Thyroid gland (tissue), 4 donors: ENCODE measurements around the gene IFI16. TPM values are rescaled to one million over a fixed set of nuclear protein-coding genes. Genes with fewer than 3 reads are reported as not detected.

Experiments used
- DNase-seq, 2 donors: peaks; one replicate each; pipeline ENCODE4 v3.0.0-alpha.2; 2019
- H3K27ac ChIP-seq, 3 donors: fragments of 200-600 bp; sonication (generic); 1 replicate in 2 of 3; 2 replicates in 1 of 3; pipeline ENCODE4 v1.5.1; 2016 to 2019; ENCODE audit warnings: mild to moderate bottlenecking in 1 of 3, moderate library complexity in 1 of 3
- H3K27me3 ChIP-seq: fragments of 200-600 bp; sonication (generic); one replicate; pipeline ENCODE4 v1.5.1; 2019
- H3K36me3 ChIP-seq, 2 donors: fragments of 200-600 bp; sonication (generic); one replicate each; pipeline ENCODE4 v1.5.1; 2016 to 2019
- H3K4me1 ChIP-seq, 2 donors: fragments of 200-600 bp; sonication (generic); one replicate each; pipeline ENCODE4 v1.5.1; 2017 to 2019
- H3K4me3 ChIP-seq, 3 donors: fragments of 200-600 bp; sonication (generic); replicated peaks in 1 of 3; 1 replicate in 2 of 3; 2 replicates in 1 of 3; pipeline ENCODE4 v1.5.1; 2016; ENCODE audit warnings: mild to moderate bottlenecking in 1 of 3
- H3K9me3 ChIP-seq: fragments of 200-600 bp; sonication (generic); one replicate; pipeline ENCODE4 v1.5.1; 2017
- POLR2A ChIP-seq, 2 donors: fragments of 450-650 bp; IDR thresholded peaks; one replicate each; pipeline ENCODE4 v1.6.1; 2017; ENCODE audit warnings: antibody characterized with exemption in 2 of 2, mild to moderate bottlenecking in 2 of 2, moderate library complexity in 1 of 2
- WGBS, 2 donors: methylation state at CpG; one replicate each; pipeline ENCODE4 v1.1.5; 2017; 5-methylcytosine and 5-hydroxymethylcytosine counted together
- intact Hi-C: fragments of 100-400 bp; cut with DNase I; formaldehyde crosslinking; loops from one replicate; pipeline ENCODE4 v1.15.1; 2023
- total RNA-seq, 4 donors: library from RNA; depleted of rRNA; stranded (reverse); fragments of >200 nt; gene quantifications; one replicate each; pipeline ENCODE4 v1.2.3, GENCODE V29; 2016
- TF ChIP-seq, protein P1 (sequence below), 6 experiments: fragments of 200-600 bp in 3 of 6; fragments of 450-650 bp in 3 of 6; sonication (generic) in 3 of 6; IDR thresholded peaks; one replicate each; pipeline ENCODE4 v1.5.1; 2016 to 2019; ENCODE audit warnings: antibody characterized with exemption in 6 of 6, mild to moderate bottlenecking in 2 of 6, inconsistent platforms in 1 of 6, moderate library complexity in 1 of 6

IFI16 gene
- total RNA-seq, 4 donors from 2014 or later = 29.8 to 110 (median 49.5) TPM

DNA sequence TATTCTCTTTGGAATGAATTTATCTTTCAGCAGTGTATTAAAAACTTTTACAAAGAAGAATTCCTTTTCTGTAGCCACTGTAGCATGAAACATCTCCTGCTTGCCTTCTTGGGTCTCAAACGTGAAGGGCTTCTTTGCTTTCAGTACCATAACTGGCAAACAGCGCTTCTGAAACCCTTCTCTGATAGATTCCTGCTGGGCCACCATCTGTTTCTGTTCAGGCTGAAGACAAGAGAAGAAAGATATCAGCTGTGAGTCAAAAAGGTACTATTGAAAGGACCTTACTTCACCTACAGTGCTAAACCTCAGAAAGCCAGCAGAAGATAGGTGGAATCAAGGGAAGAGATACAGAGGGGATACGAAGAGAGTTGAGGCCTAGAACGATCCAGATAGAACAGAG, 56.4 kb downstream of the IFI16 start:
- intact Hi-C loops = no loop called here
- H3K4me1 ChIP-seq = no peaks in the 10 kb centered on the region
- no peaks in the 10 kb centered on the region for H3K27me3 ChIP-seq
- no peaks in the 10 kb centered on the region for H3K9me3 ChIP-seq
- H3K4me3 ChIP-seq = no peak overlapping the region
- TF ChIP-seq, protein P1, sequence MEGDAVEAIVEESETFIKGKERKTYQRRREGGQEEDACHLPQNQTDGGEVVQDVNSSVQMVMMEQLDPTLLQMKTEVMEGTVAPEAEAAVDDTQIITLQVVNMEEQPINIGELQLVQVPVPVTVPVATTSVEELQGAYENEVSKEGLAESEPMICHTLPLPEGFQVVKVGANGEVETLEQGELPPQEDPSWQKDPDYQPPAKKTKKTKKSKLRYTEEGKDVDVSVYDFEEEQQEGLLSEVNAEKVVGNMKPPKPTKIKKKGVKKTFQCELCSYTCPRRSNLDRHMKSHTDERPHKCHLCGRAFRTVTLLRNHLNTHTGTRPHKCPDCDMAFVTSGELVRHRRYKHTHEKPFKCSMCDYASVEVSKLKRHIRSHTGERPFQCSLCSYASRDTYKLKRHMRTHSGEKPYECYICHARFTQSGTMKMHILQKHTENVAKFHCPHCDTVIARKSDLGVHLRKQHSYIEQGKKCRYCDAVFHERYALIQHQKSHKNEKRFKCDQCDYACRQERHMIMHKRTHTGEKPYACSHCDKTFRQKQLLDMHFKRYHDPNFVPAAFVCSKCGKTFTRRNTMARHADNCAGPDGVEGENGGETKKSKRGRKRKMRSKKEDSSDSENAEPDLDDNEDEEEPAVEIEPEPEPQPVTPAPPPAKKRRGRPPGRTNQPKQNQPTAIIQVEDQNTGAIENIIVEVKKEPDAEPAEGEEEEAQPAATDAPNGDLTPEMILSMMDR (IDR thresholded peaks at IDR 0.05) = no peak
- no peak for TF ChIP-seq POLR2A (IDR thresholded peaks at IDR 0.05)
- DNase-seq = no peak
- H3K27ac ChIP-seq = no peak overlapping the region
- no peaks in the 10 kb centered on the region for H3K36me3 ChIP-seq
- WGBS, 2 donors = 81 to 83% methylated on average over 4 of the region's 4 CpGs

DNA sequence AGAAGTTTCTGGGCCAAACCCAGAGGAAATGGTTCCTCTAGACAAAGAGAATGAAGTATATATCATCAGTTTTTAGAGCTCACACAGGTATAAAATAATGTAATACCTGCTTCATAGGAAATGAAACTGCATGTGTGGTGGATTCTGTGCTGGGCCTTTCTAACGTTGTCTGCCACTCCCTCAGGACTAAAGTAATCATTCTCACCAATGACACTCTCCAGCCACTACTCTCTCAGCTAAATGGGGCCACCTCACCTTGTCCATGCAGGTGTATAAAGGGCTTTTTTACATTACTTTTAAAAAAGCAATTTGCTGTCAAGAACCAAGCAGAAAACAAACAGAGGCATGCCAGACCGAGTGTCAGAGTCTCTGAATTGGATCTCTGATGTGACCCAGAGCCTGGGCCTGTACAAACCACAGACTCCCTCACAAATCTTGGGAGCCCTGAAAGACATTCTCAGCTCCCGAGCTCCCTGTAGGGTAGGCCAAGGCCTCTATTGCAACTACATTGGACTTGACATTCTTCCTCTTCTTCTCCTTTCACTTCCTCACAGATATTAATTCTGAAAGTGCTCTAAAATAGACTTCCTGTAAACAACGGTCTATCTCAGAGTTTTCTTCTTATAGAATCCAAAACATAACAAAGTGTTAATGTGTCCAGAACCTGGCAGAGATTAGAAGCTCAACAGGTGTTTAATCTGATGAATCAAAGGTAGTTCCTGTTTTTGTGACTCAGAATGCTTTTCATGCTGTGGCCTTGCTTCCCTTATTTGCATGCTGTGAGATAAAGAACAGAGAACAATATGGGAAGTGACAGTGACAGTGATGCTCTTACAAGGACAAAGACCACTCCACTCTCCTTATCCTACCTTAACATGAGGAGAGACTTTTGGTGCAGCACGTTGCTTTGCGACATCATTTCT, 58.3 kb downstream of the IFI16 start:
- Histone ChIP-seq H3K9me3 (no peaks in the 10 kb centered on the region), H3K4me3 (no peak overlapping the region), H3K27me3 (no peaks in the 10 kb centered on the region), H3K4me1 (no peaks in the 10 kb centered on the region), H3K36me3 (no peaks in the 10 kb centered on the region), H3K27ac (no peak overlapping the region)
- 48 to 54% methylated on average over 6 of the region's 6 CpGs for WGBS, 2 donors
- no peak for DNase-seq
- TF ChIP-seq, protein P1 (IDR thresholded peaks at IDR 0.05) = no peak
- no peak for TF ChIP-seq POLR2A (IDR thresholded peaks at IDR 0.05)
- intact Hi-C loops = no loop called here

DNA sequence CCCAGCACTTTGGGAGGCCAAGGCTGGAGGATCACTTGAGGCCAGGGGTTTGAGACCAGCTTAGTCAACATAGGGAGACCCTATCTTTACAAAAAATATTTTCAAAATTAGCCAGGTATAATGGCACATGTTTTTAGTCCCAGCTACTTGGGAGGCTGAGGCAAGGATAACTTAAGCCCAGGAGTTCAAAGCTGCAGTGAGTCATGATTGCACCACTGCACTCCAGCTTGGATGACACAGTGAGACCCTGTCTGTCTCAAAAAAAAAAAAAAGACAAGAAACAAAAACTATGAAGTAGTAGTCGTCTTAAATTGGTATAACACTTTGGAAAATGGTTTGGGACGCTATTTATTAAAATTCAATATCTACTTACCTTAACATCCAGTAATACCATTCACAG, 59.2 kb downstream of the IFI16 start:
- Histone ChIP-seq H3K4me1 (no peaks in the 10 kb centered on the region), H3K27me3 (no peaks in the 10 kb centered on the region), H3K4me3 (no peak overlapping the region), H3K36me3 (no peaks in the 10 kb centered on the region), H3K27ac (no peak overlapping the region), H3K9me3 (no peaks in the 10 kb centered on the region)
- WGBS, 2 donors = 83 to 88% methylated on average over 2 of the region's 2 CpGs
- no peak for DNase-seq
- intact Hi-C loops = no loop called here
- TF ChIP-seq POLR2A (IDR thresholded peaks at IDR 0.05) = no peak
- TF ChIP-seq, protein P1 (IDR thresholded peaks at IDR 0.05) = no peak

DNA sequence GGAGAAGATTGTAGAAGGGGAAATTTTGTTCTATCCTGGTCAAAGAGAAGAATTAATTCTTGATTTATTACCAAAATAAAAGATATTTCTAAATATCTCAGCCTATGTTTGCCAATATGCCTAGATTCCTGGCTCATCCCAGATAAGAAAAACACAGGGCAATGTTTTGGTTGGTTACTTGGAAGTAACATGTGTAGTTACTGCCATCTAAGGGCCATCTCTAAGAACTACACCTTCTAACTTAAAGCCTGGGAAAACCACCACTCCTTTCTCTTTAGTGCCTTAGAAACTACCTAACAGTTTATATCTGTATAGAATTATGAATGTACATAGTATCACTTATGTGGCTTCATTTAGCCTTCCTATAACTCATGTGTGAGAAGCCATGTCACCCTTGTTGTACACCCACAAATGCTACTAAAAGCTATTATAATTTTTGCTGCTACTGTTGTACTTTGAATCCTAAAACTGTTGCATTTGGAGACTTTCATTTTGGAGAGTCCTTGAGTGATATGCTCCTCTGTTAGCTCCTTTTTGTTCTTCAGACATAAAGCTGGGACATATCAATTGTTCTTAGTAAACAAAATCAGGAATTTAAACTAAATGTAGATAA, 62.4 kb downstream of the IFI16 start:
- no peak overlapping the region for H3K27ac ChIP-seq
- no peak overlapping the region for H3K4me3 ChIP-seq
- no peak for DNase-seq
- TF ChIP-seq, protein P1 (IDR thresholded peaks at IDR 0.05) = peak in 5 of 6 experiments; percentile 25 to 68 (median 38)
- no peak for TF ChIP-seq POLR2A (IDR thresholded peaks at IDR 0.05)
- no peaks in the 10 kb centered on the region for H3K9me3 ChIP-seq
- intact Hi-C loops = loop anchor here (10.0 kb wide), 1 partner anchor 867 kb away; no protein-coding TSS in a partner anchor
- H3K4me1 ChIP-seq = no peaks in the 10 kb centered on the region
- no peaks in the 10 kb centered on the region for H3K36me3 ChIP-seq
- H3K27me3 ChIP-seq = no peaks in the 10 kb centered on the region
